AG04450 (cell line): Measurements from ENCODE around the gene UBE4B. TPM values are rescaled to one million over a fixed set of nuclear protein-coding genes. Genes with fewer than 3 reads are reported as not detected.
"Not testable (repeated sequence)": the region's sequence is repeated elsewhere in the genome, so short reads cannot be mapped to it uniquely, and the experiment has no call there.

Experiments used
- CTCF ChIA-PET: fragments of 300-600, 350-600 bp; formaldehyde crosslinking; extraction: SDS; loops from one replicate; lab custom pipeline; 2022; ENCODE audit warnings: antibody characterized with exemption, inconsistent platforms; lab: Charles Lee
- POLR2A ChIA-PET: fragments of 350-600 bp; formaldehyde crosslinking; extraction: SDS; loops from one replicate; lab custom pipeline; 2021; ENCODE audit warnings: antibody characterized with exemption, inconsistent platforms; lab: Yijun Ruan, JAX
- DNase-seq: peaks from one replicate; pipeline ENCODE4 v3.0.0-alpha.2; 2011; ENCODE audit warnings: low read depth, low spot score
- H3K27ac ChIP-seq: one replicate; pipeline ENCODE4 v1.5.1; 2012; ENCODE audit warnings: low read depth, low read length, control low read depth
- H3K27me3 ChIP-seq: one replicate; pipeline ENCODE4 v1.6.0; 2012; ENCODE audit warnings: low read length; ENCODE audit not compliant: control insufficient read depth, insufficient read depth
- H3K4me3 ChIP-seq: 2 replicates; pipeline ENCODE4 v1.5.1; 2011; ENCODE audit warnings: mild to moderate bottlenecking, low read depth, low read length, control low read depth
- H3K9me3 ChIP-seq: 2 replicates; pipeline ENCODE4 v1.5.1; 2012; ENCODE audit warnings: low read length; ENCODE audit not compliant: control insufficient read depth, insufficient read depth
- CTCF ChIP-seq: IDR thresholded peaks from 2 replicates; pipeline ENCODE4 v1.5.1; 2011; ENCODE audit warnings: low read depth, low read length, control low read depth, inconsistent platforms
- polyA plus RNA-seq: library from polyadenylated mRNA; depleted of rRNA; stranded (reverse); fragments of >200 nt; gene quantifications from 2 replicates; pipeline ENCODE4 v1.2.3, GENCODE V29; 2011

The UBE4B gene
- polyA plus RNA-seq, 1 experiment = 28.1 TPM

- ChIA-PET POLR2A (no interaction called here), CTCF (no interaction called here)
- no peak overlapping the region for H3K4me3 ChIP-seq
- no peak overlapping the region for H3K27ac ChIP-seq
- no peak for DNase-seq
- TF ChIP-seq CTCF = no peak
- H3K27me3 ChIP-seq = no peaks in the 10 kb centered on the region
- no peaks in the 10 kb centered on the region; the same call in 1 of the 2 replicates for H3K9me3 ChIP-seq
These were observed 74.2 kb downstream of the UBE4B start for GRCh38 chr1:10106756-10107475.

- POLR2A ChIA-PET = interaction anchor here (0.6 kb wide), 1 partner anchor 98 kb away, joined by 7 read pairs; no protein-coding TSS in a partner anchor
- peak overlapping the region; percentile 22 for H3K27ac ChIP-seq
- H3K27me3 ChIP-seq, CTCF ChIA-PET, DNase-seq, H3K9me3 ChIP-seq, H3K4me3 ChIP-seq: not testable (repeated sequence)
These were observed 74.7 kb downstream of the UBE4B start for GRCh38 chr1:10107476-10107847.

DNA sequence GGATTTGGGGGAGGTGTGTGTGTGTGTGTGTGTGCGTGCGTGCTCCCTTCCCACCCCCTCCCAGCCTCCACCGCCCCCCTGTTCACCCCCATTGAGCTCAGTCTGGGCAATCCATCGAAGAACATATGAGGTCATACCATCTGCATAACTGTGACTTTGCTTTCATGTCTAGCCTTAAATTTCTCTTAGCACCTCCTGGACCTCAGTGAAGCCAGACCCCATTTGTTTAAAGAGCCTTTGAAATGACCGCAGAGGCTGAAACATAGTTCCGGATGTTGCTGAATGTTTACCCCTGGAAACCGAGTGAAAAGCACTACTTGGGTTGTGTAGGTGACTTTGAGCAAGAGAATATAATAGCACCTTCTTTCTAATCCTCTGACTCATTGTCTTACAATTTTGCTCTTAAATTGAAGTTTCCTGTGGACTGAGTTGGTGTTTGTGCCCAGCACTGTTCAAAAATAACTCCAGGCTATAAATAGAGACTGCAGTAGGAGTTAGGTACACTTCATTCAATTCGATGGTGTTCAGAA, 75.4 kb downstream of the UBE4B start:
- no peaks in the 10 kb centered on the region; the same call in 1 of the 2 replicates for H3K9me3 ChIP-seq
- TF ChIP-seq CTCF = no peak
- H3K27me3 ChIP-seq = no peaks in the 10 kb centered on the region
- CTCF ChIA-PET = no interaction called here
- POLR2A ChIA-PET = interaction anchor here (0.6 kb wide), 1 partner anchor 97 kb away, joined by 7 read pairs; no protein-coding TSS in a partner anchor
- peak; percentile 63 for DNase-seq
- no peak overlapping the region for H3K4me3 ChIP-seq
- H3K27ac ChIP-seq = peak overlapping the region; percentile 22

DNA sequence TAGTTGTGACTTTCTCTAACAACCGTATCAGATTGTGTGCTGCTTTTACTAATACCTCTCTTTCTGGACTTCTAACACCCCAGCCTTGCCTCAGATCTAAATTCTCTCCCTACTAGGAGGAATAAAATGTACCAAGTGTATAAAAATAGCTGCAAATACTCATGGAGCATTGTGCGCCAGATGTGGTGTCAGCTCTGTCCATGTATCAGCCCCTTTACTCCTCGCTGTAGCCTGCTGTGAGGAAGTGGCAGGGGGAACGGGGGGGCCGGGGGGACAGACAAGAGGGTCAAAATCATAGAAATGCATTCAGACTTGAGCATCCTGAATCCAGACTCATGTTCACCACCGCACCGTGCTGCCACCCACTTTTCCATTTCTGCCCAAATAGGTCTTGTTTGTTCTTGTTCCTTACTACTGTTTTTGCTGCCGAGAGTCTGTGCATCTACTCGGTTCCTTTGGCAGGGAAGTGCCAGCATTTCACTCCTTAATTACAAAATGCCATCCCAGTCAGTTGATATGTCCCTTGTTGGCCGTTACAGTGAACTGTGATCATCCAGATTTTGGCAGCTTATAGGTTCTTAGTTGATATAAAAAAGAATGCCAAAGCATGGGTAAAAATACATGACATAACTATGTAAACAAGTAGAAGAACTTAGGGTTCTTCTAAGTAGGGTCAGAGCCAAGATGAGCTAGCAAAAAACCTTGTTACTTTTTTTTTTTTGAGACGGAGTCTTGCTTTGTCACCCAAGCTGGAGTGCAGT, 76.4 kb downstream of the UBE4B start:
- H3K27me3 ChIP-seq = no peaks in the 10 kb centered on the region
- TF ChIP-seq CTCF = no peak
- no peak overlapping the region for H3K4me3 ChIP-seq
- no peaks in the 10 kb centered on the region; the same call in 1 of the 2 replicates for H3K9me3 ChIP-seq
- no peak for DNase-seq
- H3K27ac ChIP-seq = no peak overlapping the region
- POLR2A ChIA-PET = no interaction called here
- CTCF ChIA-PET = no interaction called here

- no peak for DNase-seq
- POLR2A ChIA-PET = no interaction called here
- Histone ChIP-seq H3K27ac (no peak overlapping the region), H3K27me3 (no peaks in the 10 kb centered on the region), H3K4me3 (no peak overlapping the region), H3K9me3 (no peaks in the 10 kb centered on the region)
- TF ChIP-seq CTCF = no peak
- CTCF ChIA-PET = no interaction called here
These were observed 80.7 kb downstream of the UBE4B start for GRCh38 chr1:10113501-10113900.
